Esophagus squamous epithelium (tissue), 4 donors: ENCODE data around the gene KRT74.

Experiments
- CTCF ChIP-seq, 6 experiments: fragments of 450-650 bp in 4 of 6; fragments of 200-600 bp in 2 of 6; sonication (generic) in 2 of 6; IDR thresholded peaks; one replicate each; pipeline ENCODE4 v1.5.1; 2016 to 2019; ENCODE audit warnings: antibody characterized with exemption in 6 of 6, mild to moderate bottlenecking in 4 of 6, moderate library complexity in 4 of 6
- POLR2A ChIP-seq, 4 donors: fragments of 450-650 bp; IDR thresholded peaks; one replicate each; pipeline ENCODE4 v1.6.1; 2017; ENCODE audit warnings: antibody characterized with exemption in 4 of 4, mild to moderate bottlenecking in 4 of 4, moderate library complexity in 3 of 4

DNA sequence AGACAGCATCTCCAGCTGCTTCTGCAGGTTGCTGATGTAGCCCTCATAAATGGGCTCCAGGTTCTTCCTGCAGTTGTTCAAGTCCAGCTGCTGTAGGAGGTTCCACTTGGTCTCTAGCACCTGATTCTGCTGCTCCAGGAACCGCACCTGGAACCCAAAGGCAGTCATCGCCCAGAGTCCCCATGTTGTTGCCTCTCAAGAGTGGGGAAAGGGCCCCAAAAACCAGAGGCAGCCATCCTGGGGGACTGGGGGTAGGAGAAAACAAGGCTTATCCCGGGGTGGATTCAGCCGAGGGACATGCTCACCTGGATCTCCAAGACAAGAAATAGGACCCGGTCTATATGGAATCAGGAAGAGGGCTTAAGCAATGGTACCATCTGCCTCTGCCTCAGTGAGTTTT is 25.3 kb upstream of the KRT74 start:
- TF ChIP-seq CTCF (IDR thresholded peaks at IDR 0.05) (no peak), POLR2A (IDR thresholded peaks at IDR 0.05) (no peak)
